Hematopoietic multipotent progenitor cell (in vitro differentiated cells): ENCODE results near the gene TMEM255B. TPM values are rescaled to one million over a fixed set of nuclear protein-coding genes. Genes with fewer than 3 reads are reported as not detected.
"Not testable (repeated sequence)": the region's sequence is repeated elsewhere in the genome, so short reads cannot be mapped to it uniquely, and the experiment has no call there.

Experiments used
- DNase-seq, 3 donors: peaks; one replicate each; pipeline ENCODE4 v3.0.0-alpha.2; 2011 to 2015; ENCODE audit warnings: low read depth in 2 of 3, low spot score in 2 of 3
- total RNA-seq: library from RNA; depleted of rRNA; stranded (reverse); fragments of >200 nt; gene quantifications from one replicate; pipeline ENCODE4 v1.2.3, GENCODE V29; 2012

Gene TMEM255B
- total RNA-seq, 1 donor: 0.54 TPM

GRCh38 chr13:113748101-113748861 is 10.7 kb upstream of the TMEM255B start:
- DNase-seq: no peak

DNA sequence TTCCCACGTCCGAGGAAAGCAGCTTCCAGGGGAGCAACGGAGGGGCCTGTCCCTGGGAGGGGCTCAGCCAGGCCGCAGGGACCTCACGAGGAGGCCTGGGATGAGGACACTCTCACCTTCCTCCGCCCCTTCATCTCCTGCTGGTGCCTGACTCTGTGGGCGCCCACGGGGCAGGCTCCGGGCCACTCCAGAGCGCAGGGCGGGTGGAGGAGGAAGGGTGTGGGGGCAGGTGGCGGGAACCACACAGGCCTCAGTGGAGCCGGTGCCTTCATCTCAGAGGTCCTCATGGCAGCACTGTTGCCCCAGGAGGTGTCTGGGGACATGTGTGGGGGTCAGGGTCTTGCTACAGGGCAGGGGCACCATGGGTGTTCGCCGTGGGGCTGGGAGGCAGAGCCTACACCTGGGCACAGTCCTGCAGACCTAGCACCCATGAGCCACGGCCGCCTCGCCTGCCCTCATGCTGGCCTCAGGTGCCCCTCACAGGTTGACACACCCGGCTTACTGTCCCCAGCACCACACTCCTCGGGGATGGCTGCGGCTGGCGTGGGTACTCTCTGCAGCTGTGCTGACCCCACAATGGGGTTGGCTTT is 10.1 kb upstream of the TMEM255B start:
- no peak for DNase-seq

GRCh38 chr13:113749507-113749906 is 9.5 kb upstream of the TMEM255B start:
- DNase-seq: no peak

DNA sequence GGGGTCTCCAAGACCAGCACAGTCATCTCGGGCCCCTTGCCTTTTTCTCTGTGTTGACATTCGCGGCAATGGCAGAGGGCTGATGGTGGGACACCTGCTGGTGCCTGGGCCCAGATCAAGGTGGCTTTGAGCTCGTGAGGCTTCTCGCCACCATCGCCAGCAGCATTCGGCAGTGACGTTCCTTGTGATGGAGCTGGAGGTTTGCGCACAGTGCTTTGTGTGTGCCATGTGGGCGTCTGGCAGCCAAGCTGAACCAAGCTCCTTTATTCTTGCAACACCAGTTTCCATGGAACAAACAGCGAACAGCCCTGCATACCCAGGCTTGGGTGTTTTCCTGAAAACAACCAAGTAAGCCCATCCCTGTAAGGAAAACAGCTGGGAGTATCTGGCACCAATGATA is 9.1 kb upstream of the TMEM255B start:
- no peak for DNase-seq

GRCh38 chr13:113750554-113751399 is 8.2 kb upstream of the TMEM255B start:
- no peak for DNase-seq

GRCh38 chr13:113751491-113751890 is 7.5 kb upstream of the TMEM255B start:
- no peak for DNase-seq

DNA sequence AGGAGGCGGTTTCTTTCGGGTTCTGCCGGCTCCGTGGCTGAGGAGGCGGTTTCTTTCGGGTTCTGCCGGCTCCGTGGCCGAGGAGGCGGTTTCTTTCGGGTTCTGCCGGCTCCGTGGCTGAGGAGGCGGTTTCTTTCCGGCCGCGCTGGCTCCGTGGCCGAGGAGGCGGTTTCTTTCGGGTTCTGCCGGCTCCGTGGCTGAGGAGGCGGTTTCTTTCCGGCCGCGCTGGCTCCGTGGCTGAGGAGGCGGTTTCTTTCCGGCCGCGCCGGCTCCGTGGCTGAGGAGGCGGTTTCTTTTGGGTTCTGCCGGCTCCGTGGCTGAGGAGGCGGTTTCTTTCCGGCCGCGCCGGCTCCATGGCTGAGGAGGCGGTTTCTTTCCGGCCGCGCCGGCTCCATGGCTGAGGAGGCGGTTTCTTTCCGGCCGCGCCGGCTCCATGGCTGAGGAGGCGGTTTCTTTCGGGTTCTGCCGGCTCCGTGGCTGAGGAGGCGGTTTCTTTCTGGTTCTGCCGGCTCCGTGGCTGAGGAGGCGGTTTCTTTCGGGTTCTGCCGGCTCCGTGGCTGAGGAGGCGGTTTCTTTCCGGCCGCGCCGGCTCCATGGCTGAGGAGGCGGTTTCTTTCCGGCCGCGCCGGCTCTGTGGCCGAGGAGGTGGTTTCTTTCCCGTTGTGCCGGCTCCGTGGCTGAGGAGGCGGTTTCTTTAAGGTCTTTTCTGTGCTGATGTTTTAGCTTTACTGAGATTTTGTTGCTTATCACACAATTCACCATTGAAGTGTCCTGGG is 6.6 kb upstream of the TMEM255B start:
- not testable (repeated sequence) for DNase-seq

- no peak for DNase-seq
These were observed 5.9 kb upstream of the TMEM255B start for GRCh38 chr13:113753171-113753570.

DNA sequence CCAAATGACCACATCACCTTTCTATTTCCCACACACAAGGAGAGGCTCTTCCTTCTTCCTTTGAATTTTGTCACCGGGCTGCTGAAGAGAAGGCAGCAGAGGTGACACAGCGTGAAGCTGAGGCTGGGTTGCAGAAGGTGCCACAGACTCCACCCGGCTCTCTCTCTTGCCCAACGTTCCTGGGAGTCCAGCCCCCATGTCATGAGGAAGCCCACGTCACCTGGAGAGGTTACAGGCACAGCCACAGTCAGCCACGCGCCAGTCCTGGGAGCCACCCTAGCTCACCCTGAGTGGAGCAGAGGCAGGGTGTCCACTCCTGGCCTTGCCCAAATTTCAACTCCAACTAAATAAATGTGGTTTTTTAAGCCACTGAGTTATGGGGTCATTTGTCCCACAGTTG is 4.8 kb upstream of the TMEM255B start:
- DNase-seq: no peak

- no peak for DNase-seq
These were observed 4.3 kb upstream of the TMEM255B start for GRCh38 chr13:113754691-113755090.

DNA sequence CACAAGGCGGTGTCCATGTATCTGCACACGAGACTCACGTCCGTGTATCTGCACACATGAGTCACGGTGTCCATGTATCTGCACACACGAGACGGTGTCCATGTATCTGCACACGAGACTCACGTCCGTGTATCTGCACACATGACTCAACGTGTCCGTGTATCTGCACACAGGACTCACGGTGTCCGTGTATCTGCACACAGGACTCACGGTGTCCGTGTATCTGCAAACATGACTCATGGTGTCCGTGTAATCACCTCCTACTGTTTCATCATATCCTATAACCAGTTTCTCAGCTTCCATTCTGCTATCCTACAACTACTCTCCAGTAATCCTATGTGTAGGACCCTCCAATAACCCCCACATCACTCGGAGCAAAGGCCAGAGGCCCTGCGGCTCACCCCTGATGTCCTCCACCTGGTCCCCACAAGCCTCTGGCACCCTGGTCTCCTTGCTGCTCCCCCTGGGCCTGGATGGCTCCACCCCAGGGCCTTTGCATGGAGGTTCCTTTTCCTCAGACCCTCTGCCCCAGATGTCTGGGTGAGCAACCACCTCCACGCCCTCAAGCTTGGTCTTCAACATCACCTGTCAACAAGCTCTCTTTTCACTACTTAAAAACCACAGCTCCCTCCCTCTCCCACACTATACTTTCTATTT is 2.5 kb upstream of the TMEM255B start:
- DNase-seq: no peak

DNA sequence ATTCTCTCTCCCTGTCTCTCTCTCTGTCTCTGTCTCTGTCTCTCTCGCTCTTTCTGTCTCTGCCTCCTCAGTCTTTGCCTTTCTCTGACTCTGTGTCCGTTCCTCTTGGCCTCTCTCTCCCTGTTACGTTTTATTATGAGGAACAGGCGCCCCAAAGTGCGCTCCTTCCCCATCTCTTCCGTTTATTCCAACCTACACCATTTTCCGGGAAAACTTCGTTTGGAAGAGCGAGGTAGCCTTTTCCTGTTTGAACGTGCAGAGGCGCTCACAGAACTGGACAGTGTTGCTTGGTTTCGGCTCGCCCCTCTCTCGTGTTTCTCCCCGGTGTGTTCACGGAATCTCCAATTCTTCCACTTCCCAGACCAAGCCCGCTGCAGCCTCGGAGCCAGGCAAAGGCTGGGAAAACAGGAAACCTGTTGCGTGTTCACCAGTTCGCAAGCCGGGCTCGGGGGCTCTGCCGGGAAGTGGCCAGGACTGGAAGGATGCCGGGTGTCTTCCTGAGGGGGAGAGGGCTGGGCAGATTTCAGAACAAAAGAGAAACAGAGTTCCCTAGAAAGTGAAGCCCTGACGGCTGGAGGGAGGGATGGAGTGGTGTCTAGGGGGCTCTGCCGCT is 605 bp downstream of the TMEM255B start:
- no peak for DNase-seq

GRCh38 chr13:113761136-113761535 is 2.1 kb downstream of the TMEM255B start:
- DNase-seq: no peak

DNA sequence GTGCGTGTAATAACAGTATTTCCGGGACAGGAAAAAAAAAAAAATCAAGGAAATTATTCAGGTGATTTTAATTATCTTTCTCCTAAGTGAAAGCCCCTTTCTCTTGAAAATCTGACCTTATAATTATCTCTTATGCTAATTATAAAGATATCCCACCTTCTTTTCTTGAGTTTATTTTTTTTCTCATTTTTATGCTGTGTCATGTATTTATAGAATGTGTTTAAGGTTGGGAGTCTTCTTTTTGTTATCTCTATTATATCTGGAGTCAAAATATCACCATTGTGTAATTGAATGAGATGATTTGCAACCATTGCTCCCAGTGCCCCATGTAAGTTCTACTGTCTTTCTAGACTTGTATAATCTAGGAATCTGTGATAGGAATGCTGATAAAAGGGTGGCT is 3.0 kb downstream of the TMEM255B start:
- no peak for DNase-seq

DNA sequence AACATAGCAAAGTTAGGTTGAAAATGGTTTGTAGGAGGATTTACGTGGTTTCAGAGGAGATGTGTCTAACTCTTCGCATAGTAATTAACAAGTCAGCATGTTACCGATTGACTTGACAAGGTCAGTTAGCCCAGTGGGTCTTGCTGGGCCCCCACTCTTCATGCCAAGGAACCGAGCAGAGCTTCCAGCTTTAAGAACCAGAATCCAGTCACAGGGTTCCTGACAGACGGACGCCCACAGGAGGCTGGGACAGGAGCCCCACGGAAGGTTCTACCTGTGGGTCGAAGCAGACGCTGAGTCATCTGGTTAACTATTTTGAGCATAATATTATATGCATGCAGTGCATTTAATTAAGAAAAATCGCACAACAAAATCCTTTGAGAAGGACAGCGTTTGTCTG is 3.5 kb downstream of the TMEM255B start:
- DNase-seq: no peak

GRCh38 chr13:113763254-113763653 is 4.2 kb downstream of the TMEM255B start:
- no peak for DNase-seq

GRCh38 chr13:113763961-113764792 is 5.2 kb downstream of the TMEM255B start:
- no peak for DNase-seq

GRCh38 chr13:113764793-113765563 is 6.0 kb downstream of the TMEM255B start:
- DNase-seq: no peak
